K562 treated with DMSO at 1 percent for 24 hours (cell line): ENCODE data around the gene SAYSD1. TPM values are rescaled to one million over a fixed set of nuclear protein-coding genes. Genes with fewer than 3 reads are reported as not detected.

Experiments
- total RNA-seq: library from RNA; unstranded; fragments of 300-600 nt; gene quantifications from 2 replicates; pipeline ENCODE4 v1.2.3, GENCODE V29; 2022; ENCODE audit warnings: low read depth; ENCODE audit not compliant: insufficient read depth

SAYSD1 gene
- 8.4 and 10.0 TPM in 2 replicates for total RNA-seq

GRCh38 chr6:39114704-39115599 is at the start of gene SAYSD1:
TSS of gene SAYSD1 (minus strand) at chr6:39115186. CDS start at chr6:39115089, 97 bp downstream.

Other genes starting within 250 kb of the SAYSD1 start
- gene GLP1R, start 66.4 kb downstream of the SAYSD1 start, total RNA-seq: not detected in 2 replicates
- gene KCNK5, start 114.3 kb upstream of the SAYSD1 start, total RNA-seq: 20.6 TPM in 2 replicates
- not detected in 2 replicates for gene KCNK17, start 199.2 kb upstream of the SAYSD1 start, total RNA-seq
- gene KCNK16, start 207.5 kb upstream of the SAYSD1 start, total RNA-seq: not detected in 2 replicates